ENCODE results near the gene CNPPD1. TPM values are rescaled to one million over a fixed set of nuclear protein-coding genes. Genes with fewer than 3 reads are reported as not detected.

The CNPPD1 gene
- polyA plus RNA-seq, 2 of the 4 experiments (the other 2 are of a cell fraction), result 22.4 to 27.6 TPM

DNA sequence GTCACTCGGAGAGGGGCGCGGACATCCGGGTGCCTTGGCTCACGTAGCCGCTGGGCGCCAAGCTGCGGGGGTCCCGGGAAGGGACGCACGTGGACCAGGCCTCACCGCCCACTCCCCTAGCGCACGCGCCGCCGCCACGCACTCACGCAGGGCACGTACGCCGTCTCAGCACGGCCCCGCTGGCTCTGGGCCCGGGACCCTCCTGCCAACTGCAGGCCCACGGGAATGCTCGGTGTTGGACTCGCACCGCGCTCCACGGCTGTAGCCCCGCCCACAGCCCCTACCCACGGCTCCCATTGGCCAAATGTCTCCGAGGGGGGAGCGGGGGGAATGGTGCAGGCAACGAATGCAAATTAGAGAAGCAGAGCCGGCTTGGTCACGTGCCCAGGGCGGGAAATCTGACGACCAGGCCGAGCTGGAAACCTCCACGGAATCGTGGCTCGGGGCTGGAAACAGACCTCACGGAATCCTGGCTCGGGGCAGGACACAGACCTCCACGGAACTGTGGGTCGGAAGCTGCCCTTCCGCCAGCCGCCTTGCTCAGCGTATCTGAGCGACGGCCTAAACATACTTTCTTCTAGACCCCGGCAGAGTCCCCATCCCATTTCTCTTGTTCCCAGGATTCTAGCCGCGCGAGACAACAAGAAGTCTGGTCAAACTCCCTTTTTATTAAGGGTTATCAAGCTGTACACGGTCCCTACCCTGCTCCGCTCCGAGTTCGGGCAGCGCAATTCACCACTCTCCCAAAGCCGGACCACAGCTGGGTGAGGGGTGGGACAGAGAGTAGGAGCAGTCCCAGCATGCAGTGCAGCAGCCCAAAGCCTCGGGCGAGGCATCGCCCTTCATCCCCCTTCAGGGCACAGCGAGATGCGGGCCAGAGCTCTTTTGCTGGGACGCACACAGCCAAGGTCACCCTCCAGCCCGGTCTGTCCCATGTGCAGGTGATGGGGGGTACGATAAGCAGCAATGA lies 42.3 kb upstream of the CNPPD1 start, which contains the start of gene ABCB6:
Gene ABCB6, minus strand, starts transcription at position 227 of the 970 bp plus-strand sequence. CDS start 285 bp downstream, outside the sequence.
- FAIRE-seq (peak; percentile 43), DNase-seq (ENCODE audit: low read depth in 1 of 2, low spot score in 1 of 2) (peak; percentile 92), ATAC-seq (peak; percentile 65 to 84)
- Histone ChIP-seq H3K4me2 (peak within 1 kb of the TSS; percentile 93), H3K9me3 (no peaks in the 10 kb centered on the region), H3K27ac (peak within 1 kb of the TSS; percentile 92 to 95), H3K4me1 (peaks cover 30% of the 10 kb centered on the region), H3K4me3 (peak within 1 kb of the TSS; percentile 65)
- CTCF ChIA-PET, result interaction anchor here (0.7 to 7.3 kb wide), 12 partner anchors 20 to 80 kb away, joined by 3 to 79 read pairs (median 4); partner anchors contain the start of gene DNAJB2
- POLR2A ChIA-PET, result interaction anchor here (0.6 to 3.8 kb wide), 10 partner anchors 8 to 76 kb away, joined by 3 to 25 read pairs (median 8); partner anchors contain the start of genes CNPPD1, DNAJB2, GLB1L and STK16
- 48% methylated on average over 35 of the region's 71 CpGs for WGBS (ENCODE audit: missing lambda C conversion rate)
- no peak for TF ChIP-seq FOXS1 (CRISPR knock-in tag; IDR thresholded peaks at IDR 0.05)
- TF ChIP-seq EHMT2 (IDR thresholded peaks at IDR 0.05; ENCODE audit: low read depth), result no peak
- peak; percentile 95 for TF ChIP-seq USF2 (IDR thresholded peaks at IDR 0.05)
- peak; percentile 9; the same call in 1 of the 2 replicates for TF ChIP-seq ATOH8 (CRISPR knock-in tag; IDR thresholded peaks at IDR 0.05; ENCODE audit: low read depth)
- TF ChIP-seq, protein P1, sequence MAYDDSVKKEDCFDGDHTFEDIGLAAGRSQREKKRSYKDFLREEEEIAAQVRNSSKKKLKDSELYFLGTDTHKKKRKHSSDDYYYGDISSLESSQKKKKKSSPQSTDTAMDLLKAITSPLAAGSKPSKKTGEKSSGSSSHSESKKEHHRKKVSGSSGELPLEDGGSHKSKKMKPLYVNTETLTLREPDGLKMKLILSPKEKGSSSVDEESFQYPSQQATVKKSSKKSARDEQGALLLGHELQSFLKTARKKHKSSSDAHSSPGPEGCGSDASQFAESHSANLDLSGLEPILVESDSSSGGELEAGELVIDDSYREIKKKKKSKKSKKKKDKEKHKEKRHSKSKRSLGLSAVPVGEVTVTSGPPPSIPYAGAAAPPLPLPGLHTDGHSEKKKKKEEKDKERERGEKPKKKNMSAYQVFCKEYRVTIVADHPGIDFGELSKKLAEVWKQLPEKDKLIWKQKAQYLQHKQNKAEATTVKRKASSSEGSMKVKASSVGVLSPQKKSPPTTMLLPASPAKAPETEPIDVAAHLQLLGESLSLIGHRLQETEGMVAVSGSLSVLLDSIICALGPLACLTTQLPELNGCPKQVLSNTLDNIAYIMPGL (CRISPR knock-in tag; IDR thresholded peaks at IDR 0.05; ENCODE audit: borderline replicate concordance), result no peak
- TF ChIP-seq JUN (IDR thresholded peaks at IDR 0.05), result peak in 1 of 2 experiments; percentile 68; a peak in 2 of 5 replicates
- TF ChIP-seq EP300 (IDR thresholded peaks at IDR 0.05), result no peak
- TF ChIP-seq CHD2 (IDR thresholded peaks at IDR 0.05; ENCODE audit: low read length, partially characterized antibody), result peak; percentile 32
- TF ChIP-seq, protein P2, sequence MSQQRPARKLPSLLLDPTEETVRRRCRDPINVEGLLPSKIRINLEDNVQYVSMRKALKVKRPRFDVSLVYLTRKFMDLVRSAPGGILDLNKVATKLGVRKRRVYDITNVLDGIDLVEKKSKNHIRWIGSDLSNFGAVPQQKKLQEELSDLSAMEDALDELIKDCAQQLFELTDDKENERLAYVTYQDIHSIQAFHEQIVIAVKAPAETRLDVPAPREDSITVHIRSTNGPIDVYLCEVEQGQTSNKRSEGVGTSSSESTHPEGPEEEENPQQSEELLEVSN (IDR thresholded peaks at IDR 0.05; ENCODE audit: borderline replicate concordance, low read depth), result peak; percentile 99
- peak; percentile 70; the same call in 1 of the 2 replicates for TF ChIP-seq BHLHE40 (IDR thresholded peaks at IDR 0.05; ENCODE audit: low read depth, low read length)
- peak; percentile 57; the same call in 1 of the 2 replicates for TF ChIP-seq TFCP2L1 (CRISPR knock-in tag; IDR thresholded peaks at IDR 0.05)
- peak; percentile 35 for TF ChIP-seq PBX3 (IDR thresholded peaks at IDR 0.05)
- 0 out of 2 replicates have a peak, but pooled peaks have one; percentile 41 for TF ChIP-seq MAZ (IDR thresholded peaks at IDR 0.05; ENCODE audit: borderline replicate concordance, low read depth, low read length)
- TF ChIP-seq TP53 (CRISPR knock-in tag; IDR thresholded peaks at IDR 0.05), result 0 out of 2 replicates have a peak, but pooled peaks have one; percentile 12
- TF ChIP-seq MAX (IDR thresholded peaks at IDR 0.05), result peak; percentile 97
- TF ChIP-seq GATA3 (IDR thresholded peaks at IDR 0.05; ENCODE audit: borderline replicate concordance), result peak; percentile 57
- TF ChIP-seq POLR2A (IDR thresholded peaks at IDR 0.05; ENCODE audit: low read length), result peak; percentile 94
- no peak for TF ChIP-seq FOSB (CRISPR knock-in tag; IDR thresholded peaks at IDR 0.05)
- peak; percentile 66; the same call in 1 of the 3 replicates for TF ChIP-seq BCL3 (IDR thresholded peaks at IDR 0.05)
- TF ChIP-seq, protein P3, sequence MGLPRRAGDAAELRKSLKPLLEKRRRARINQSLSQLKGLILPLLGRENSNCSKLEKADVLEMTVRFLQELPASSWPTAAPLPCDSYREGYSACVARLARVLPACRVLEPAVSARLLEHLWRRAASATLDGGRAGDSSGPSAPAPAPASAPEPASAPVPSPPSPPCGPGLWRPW (IDR thresholded peaks at IDR 0.05), result no peak
- TF ChIP-seq MYC (IDR thresholded peaks at IDR 0.05; ENCODE audit: borderline replicate concordance, low read length), result peak; percentile 74
